HEK293T (cell line): Measurements from ENCODE around the gene GALNT2.

Experiments
- ARNT ChIP-seq: fragments of 450-650 bp; IDR thresholded peaks from 2 replicates; pipeline ENCODE4 v1.6.1; 2017; ENCODE audit warnings: mild to moderate bottlenecking
- CTBP1 ChIP-seq: fragments of 450-650 bp; IDR thresholded peaks from 2 replicates; pipeline ENCODE4 v1.6.1; 2016; ENCODE audit warnings: borderline replicate concordance
- FOXK2 ChIP-seq: fragments of 450-650 bp; IDR thresholded peaks from 2 replicates; pipeline ENCODE4 v1.6.1; 2016; ENCODE audit warnings: mild to moderate bottlenecking
- FOXM1 ChIP-seq: fragments of 450-650 bp; IDR thresholded peaks from 2 replicates; pipeline ENCODE4 v1.6.1; 2017; ENCODE audit warnings: mild to moderate bottlenecking, borderline replicate concordance
- NFRKB ChIP-seq: fragments of 450-650 bp; IDR thresholded peaks from 2 replicates; pipeline ENCODE4 v1.6.1; 2016; ENCODE audit warnings: mild to moderate bottlenecking, moderate library complexity
- TF ChIP-seq, protein P1 (sequence below): fragments of 450-650 bp; IDR thresholded peaks from 2 replicates; pipeline ENCODE4 v1.6.1; 2016

DNA sequence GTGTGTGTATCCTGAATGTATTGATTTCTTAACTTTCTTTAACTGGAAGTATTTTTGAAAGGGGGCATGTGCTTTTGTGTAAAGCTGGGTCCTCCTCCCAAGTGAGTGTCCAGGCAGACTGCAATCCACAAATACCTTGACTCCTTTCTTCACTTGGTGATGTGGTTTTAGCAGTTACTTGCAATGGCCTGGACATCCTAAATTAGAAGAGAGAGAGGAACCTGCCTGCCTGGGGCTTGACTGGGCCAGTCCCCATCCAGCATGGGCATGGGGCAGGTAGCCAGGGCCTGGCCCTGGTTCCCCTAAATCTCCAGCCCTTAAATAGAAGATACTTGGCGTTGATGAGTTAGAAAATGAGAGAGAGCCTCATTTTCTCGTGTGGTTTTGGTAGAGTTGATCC, 199.4 kb downstream of the GALNT2 start:
- TF ChIP-seq FOXK2 (no peak), FOXM1 (no peak), ARNT (no peak), CTBP1 (no peak), NFRKB (no peak)
- TF ChIP-seq, protein P1, sequence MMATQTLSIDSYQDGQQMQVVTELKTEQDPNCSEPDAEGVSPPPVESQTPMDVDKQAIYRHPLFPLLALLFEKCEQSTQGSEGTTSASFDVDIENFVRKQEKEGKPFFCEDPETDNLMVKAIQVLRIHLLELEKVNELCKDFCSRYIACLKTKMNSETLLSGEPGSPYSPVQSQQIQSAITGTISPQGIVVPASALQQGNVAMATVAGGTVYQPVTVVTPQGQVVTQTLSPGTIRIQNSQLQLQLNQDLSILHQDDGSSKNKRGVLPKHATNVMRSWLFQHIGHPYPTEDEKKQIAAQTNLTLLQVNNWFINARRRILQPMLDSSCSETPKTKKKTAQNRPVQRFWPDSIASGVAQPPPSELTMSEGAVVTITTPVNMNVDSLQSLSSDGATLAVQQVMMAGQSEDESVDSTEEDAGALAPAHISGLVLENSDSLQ = no peak
